Suprapubic skin (tissue), 4 donors: ENCODE data around the gene COPS7A. TPM values are rescaled to one million over a fixed set of nuclear protein-coding genes. Genes with fewer than 3 reads are reported as not detected.

Experiments
- DNase-seq, 2 donors: peaks; one replicate each; pipeline ENCODE4 v3.0.0-alpha.2; 2019; ENCODE audit warnings: low spot score in 2 of 2
- H3K27ac ChIP-seq: fragments of 200-600 bp; sonication (generic); one replicate; pipeline ENCODE4 v1.5.1; 2019
- H3K27me3 ChIP-seq: fragments of 200-600 bp; sonication (generic); one replicate; pipeline ENCODE4 v1.5.1; 2019
- H3K36me3 ChIP-seq: fragments of 200-600 bp; sonication (generic); one replicate; pipeline ENCODE4 v1.5.1; 2019
- H3K4me1 ChIP-seq: fragments of 200-600 bp; sonication (generic); one replicate; pipeline ENCODE4 v1.5.1; 2019
- H3K4me3 ChIP-seq: fragments of 200-600 bp; sonication (generic); one replicate; pipeline ENCODE4 v1.5.1; 2019; ENCODE audit warnings: mild to moderate bottlenecking
- H3K9me3 ChIP-seq: fragments of 200-600 bp; sonication (generic); one replicate; pipeline ENCODE4 v1.5.1; 2019
- CTCF ChIP-seq, 2 donors: fragments of 200-600 bp in 1 of 2; fragments of 450-650 bp in 1 of 2; sonication (generic) in 1 of 2; IDR thresholded peaks; one replicate each; pipeline ENCODE4 v1.5.1; 2016 to 2019; ENCODE audit warnings: antibody characterized with exemption in 2 of 2, mild to moderate bottlenecking in 1 of 2, moderate library complexity in 1 of 2
- EP300 ChIP-seq: sonication (generic); formaldehyde crosslinking; IDR thresholded peaks from one replicate; pipeline ENCODE4 v1.6.1; 2017; ENCODE audit warnings: antibody characterized with exemption
- POLR2A ChIP-seq, 2 donors: fragments of 450-650 bp; IDR thresholded peaks; one replicate each; pipeline ENCODE4 v1.6.1; 2017; ENCODE audit warnings: antibody characterized with exemption in 2 of 2, mild to moderate bottlenecking in 2 of 2, moderate library complexity in 2 of 2
- POLR2AphosphoS5 ChIP-seq, 3 donors: sonication (generic); formaldehyde crosslinking; IDR thresholded peaks; one replicate each; pipeline ENCODE4 v1.6.1; 2017; ENCODE audit warnings: antibody characterized with exemption in 3 of 3
- WGBS: methylation state at CpG from one replicate; pipeline ENCODE4 v1.1.5; 2018; 5-methylcytosine and 5-hydroxymethylcytosine counted together
- total RNA-seq, 4 donors: library from RNA; depleted of rRNA; stranded (reverse); fragments of >200 nt; gene quantifications; one replicate each; pipeline ENCODE4 v1.1.0, GENCODE V29; 2016

Gene COPS7A
- total RNA-seq, 4 donors from 2014 or later = 50.2 to 70.7 (median 66.6) TPM

GRCh38 chr12:6748761-6749160, 24.9 kb downstream of the COPS7A start:
- H3K4me3 ChIP-seq = no peak overlapping the region
- H3K27ac ChIP-seq = no peak overlapping the region
- no peak for TF ChIP-seq EP300
- no peak for TF ChIP-seq POLR2AphosphoS5 (IDR thresholded peaks at IDR 0.05)
- TF ChIP-seq POLR2A (IDR thresholded peaks at IDR 0.05) = no peak
- TF ChIP-seq CTCF (IDR thresholded peaks at IDR 0.05) = no peak
- DNase-seq = no peak
- no peaks in the 10 kb centered on the region for H3K27me3 ChIP-seq
- H3K4me1 ChIP-seq = peaks cover 28% of the 10 kb centered on the region
- 92% methylated on average over 28 of the region's 28 CpGs for WGBS
- H3K9me3 ChIP-seq = no peaks in the 10 kb centered on the region
- H3K36me3 ChIP-seq = peaks cover 56% of the 10 kb centered on the region

- no peaks in the 10 kb centered on the region for H3K27me3 ChIP-seq
- peaks cover 56% of the 10 kb centered on the region for H3K36me3 ChIP-seq
- peaks cover 26% of the 10 kb centered on the region for H3K4me1 ChIP-seq
- H3K9me3 ChIP-seq = no peaks in the 10 kb centered on the region
- no peak overlapping the region for H3K4me3 ChIP-seq
- WGBS = 64% methylated on average over 4 of the region's 4 CpGs
- DNase-seq = no peak
- no peak overlapping the region for H3K27ac ChIP-seq
- TF ChIP-seq POLR2A (IDR thresholded peaks at IDR 0.05) (no peak), EP300 (no peak), CTCF (IDR thresholded peaks at IDR 0.05) (no peak), POLR2AphosphoS5 (IDR thresholded peaks at IDR 0.05) (no peak)
These were observed 26.7 kb downstream of the COPS7A start for GRCh38 chr12:6750506-6750905.

GRCh38 chr12:6751767-6752166, 27.9 kb downstream of the COPS7A start:
- 70% methylated on average over 7 of the region's 7 CpGs for WGBS
- no peak for DNase-seq
- peak overlapping the region; percentile 86 for H3K4me3 ChIP-seq
- H3K27me3 ChIP-seq = no peaks in the 10 kb centered on the region
- peaks cover 48% of the 10 kb centered on the region for H3K36me3 ChIP-seq
- H3K4me1 ChIP-seq = peaks cover 19% of the 10 kb centered on the region
- no peak for TF ChIP-seq POLR2AphosphoS5 (IDR thresholded peaks at IDR 0.05)
- no peak for TF ChIP-seq EP300
- no peak for TF ChIP-seq CTCF (IDR thresholded peaks at IDR 0.05)
- no peak for TF ChIP-seq POLR2A (IDR thresholded peaks at IDR 0.05)
- no peak overlapping the region for H3K27ac ChIP-seq
- H3K9me3 ChIP-seq = no peaks in the 10 kb centered on the region

GRCh38 chr12:6752167-6752920, 28.5 kb downstream of the COPS7A start:
- Histone ChIP-seq H3K27me3 (no peaks in the 10 kb centered on the region), H3K4me3 (peak overlapping the region; percentile 86), H3K27ac (peak overlapping the region; percentile 92), H3K4me1 (peaks cover 19% of the 10 kb centered on the region), H3K36me3 (peaks cover 42% of the 10 kb centered on the region), H3K9me3 (no peaks in the 10 kb centered on the region)
- peak in 1 of 2 donors; percentile 83 for DNase-seq
- WGBS = 9% methylated on average over 14 of the region's 24 CpGs
- TF ChIP-seq POLR2A (IDR thresholded peaks at IDR 0.05) (no peak), CTCF (IDR thresholded peaks at IDR 0.05) (peak in 1 of 2 donors; percentile 10)

GRCh38 chr12:6752921-6753771, 29.3 kb downstream of the COPS7A start, which contains the start of gene MLF2:
TSS of gene MLF2 (minus strand) at chr12:6753141. CDS start at chr12:6752334, 807 bp downstream.
- DNase-seq = peak; percentile 99
- 1% methylated on average over 28 of the region's 62 CpGs for WGBS
- H3K27ac ChIP-seq = peak within 1 kb of the TSS; percentile 92

More at GRCh38 chr12:6752921-6753771, 29.3 kb downstream of the COPS7A start, which contains the start of gene MLF2:
- H3K4me1 ChIP-seq = peaks cover 19% of the 10 kb centered on the region
- H3K9me3 ChIP-seq = no peaks in the 10 kb centered on the region
- no peaks in the 10 kb centered on the region for H3K27me3 ChIP-seq
- TF ChIP-seq CTCF (IDR thresholded peaks at IDR 0.05) (no peak), EP300 (no peak), POLR2AphosphoS5 (IDR thresholded peaks at IDR 0.05) (peak; percentile 20 to 90 (median 63)), POLR2A (IDR thresholded peaks at IDR 0.05) (peak; percentile 15 to 89)
- peaks cover 34% of the 10 kb centered on the region for H3K36me3 ChIP-seq
- peak within 1 kb of the TSS; percentile 86 for H3K4me3 ChIP-seq
